Renal cortex interstitium (tissue), 11 donors: ENCODE results near the gene THTPA. TPM values are rescaled to one million over a fixed set of nuclear protein-coding genes. Genes with fewer than 3 reads are reported as not detected.

Experiments used
- DNase-seq, 11 donors: peaks; one replicate each; pipeline ENCODE4 v3.0.0-alpha.2; 2013; ENCODE audit warnings: low read depth in 9 of 11, low spot score in 4 of 11; ENCODE audit errors: extremely low read depth in 1 of 11
- polyA plus RNA-seq, 3 donors: library from polyadenylated mRNA; unstranded; fragments of 120-200 nt; gene quantifications; one replicate each; pipeline ENCODE4 v1.2.1, GENCODE V29; 2013; ENCODE audit not compliant: insufficient read length in 3 of 3

The THTPA gene
- polyA plus RNA-seq, 3 donors, result 16.1 to 19.2 (median 18.1) TPM

GRCh38 chr14:23561873-23562821 is 6.1 kb downstream of the THTPA start:
- DNase-seq, result no peak

- DNase-seq, result no peak
These were observed 6.9 kb downstream of the THTPA start for GRCh38 chr14:23562822-23563472.

GRCh38 chr14:23563473-23564180 is 7.6 kb downstream of the THTPA start:
- no peak for DNase-seq

- DNase-seq, result no peak
These were observed 8.2 kb downstream of the THTPA start for GRCh38 chr14:23564181-23564812.

GRCh38 chr14:23564876-23565275 is 8.8 kb downstream of the THTPA start:
- no peak for DNase-seq

- DNase-seq, result no peak
These were observed 9.6 kb downstream of the THTPA start for GRCh38 chr14:23565626-23566025.

GRCh38 chr14:23566112-23566777 is 10.2 kb downstream of the THTPA start:
- DNase-seq, result no peak

GRCh38 chr14:23566778-23567185 is 10.7 kb downstream of the THTPA start:
- DNase-seq, result no peak

GRCh38 chr14:23567186-23568020 is 11.3 kb downstream of the THTPA start, which contains the start of gene AP1G2:
Gene AP1G2 (minus strand): TSS chr14:23567791. CDS start chr14:23567314, 477 bp downstream.
- peak in 3 of 11 donors; percentile 67 to 84 (median 72) for DNase-seq

- no peak for DNase-seq
These were observed 12.0 kb downstream of the THTPA start for GRCh38 chr14:23568021-23568599.

- DNase-seq, result peak in 1 of 11 donors; percentile 18
These were observed 12.7 kb downstream of the THTPA start for GRCh38 chr14:23568600-23569331.

- no peak for DNase-seq
These were observed 13.5 kb downstream of the THTPA start for GRCh38 chr14:23569443-23570151.

GRCh38 chr14:23570806-23571483 is 14.9 kb downstream of the THTPA start:
- DNase-seq, result no peak

- DNase-seq, result no peak
These were observed 15.8 kb downstream of the THTPA start for GRCh38 chr14:23571701-23572523.

GRCh38 chr14:23572524-23572828 is 16.4 kb downstream of the THTPA start:
- DNase-seq, result no peak
